ENCODE measurements around the gene TDRD15.

DNA sequence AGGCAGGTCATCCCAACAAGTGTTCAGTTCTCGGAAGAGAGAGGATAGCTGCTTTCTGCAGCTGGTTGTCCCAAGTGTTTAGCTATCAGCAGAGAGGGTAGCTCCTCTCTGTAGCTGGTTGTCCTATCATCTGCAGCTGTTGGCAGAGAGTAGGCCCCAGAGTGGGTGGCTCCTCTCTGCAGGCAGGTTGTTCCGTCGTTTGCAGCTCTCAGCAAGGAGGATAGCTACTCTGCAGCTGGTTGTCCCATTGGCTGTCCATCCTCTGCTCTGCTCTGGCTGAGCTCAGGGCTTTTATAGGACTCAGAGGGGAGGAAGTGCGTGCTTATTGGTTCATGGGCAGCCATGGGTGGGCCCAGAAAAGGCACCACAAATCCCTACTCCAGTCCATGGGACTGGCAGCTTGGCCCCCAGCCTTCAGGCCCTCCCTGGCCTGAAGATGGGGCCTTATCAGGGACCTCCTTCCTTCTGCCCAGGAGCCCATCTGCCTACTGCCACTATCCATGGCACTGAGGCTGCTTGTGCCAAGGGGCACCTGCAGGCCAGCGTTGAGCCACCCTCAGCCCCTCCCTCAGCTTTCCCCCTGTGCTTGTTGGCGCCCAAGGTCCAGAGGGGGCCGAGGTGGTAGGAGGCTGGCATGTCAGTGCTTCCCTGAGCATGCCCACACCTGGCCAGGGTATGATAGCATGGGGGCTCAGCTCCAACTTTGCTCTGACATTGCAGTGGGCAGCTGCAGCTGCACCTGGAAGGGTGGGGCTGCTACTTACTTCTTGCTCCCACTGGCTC, 38.3 kb downstream of the TDRD15 start:
- TF ChIP-seq, protein P1, sequence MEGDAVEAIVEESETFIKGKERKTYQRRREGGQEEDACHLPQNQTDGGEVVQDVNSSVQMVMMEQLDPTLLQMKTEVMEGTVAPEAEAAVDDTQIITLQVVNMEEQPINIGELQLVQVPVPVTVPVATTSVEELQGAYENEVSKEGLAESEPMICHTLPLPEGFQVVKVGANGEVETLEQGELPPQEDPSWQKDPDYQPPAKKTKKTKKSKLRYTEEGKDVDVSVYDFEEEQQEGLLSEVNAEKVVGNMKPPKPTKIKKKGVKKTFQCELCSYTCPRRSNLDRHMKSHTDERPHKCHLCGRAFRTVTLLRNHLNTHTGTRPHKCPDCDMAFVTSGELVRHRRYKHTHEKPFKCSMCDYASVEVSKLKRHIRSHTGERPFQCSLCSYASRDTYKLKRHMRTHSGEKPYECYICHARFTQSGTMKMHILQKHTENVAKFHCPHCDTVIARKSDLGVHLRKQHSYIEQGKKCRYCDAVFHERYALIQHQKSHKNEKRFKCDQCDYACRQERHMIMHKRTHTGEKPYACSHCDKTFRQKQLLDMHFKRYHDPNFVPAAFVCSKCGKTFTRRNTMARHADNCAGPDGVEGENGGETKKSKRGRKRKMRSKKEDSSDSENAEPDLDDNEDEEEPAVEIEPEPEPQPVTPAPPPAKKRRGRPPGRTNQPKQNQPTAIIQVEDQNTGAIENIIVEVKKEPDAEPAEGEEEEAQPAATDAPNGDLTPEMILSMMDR (IDR thresholded peaks at IDR 0.05; ENCODE audit: low read length) = no peak
- no peak for TF ChIP-seq EZH2 (optimal IDR thresholded peaks at IDR 0.05; ENCODE audit: low read depth, low read length)
